ENCODE results near the gene METTL18. TPM values are rescaled to one million over a fixed set of nuclear protein-coding genes. Genes with fewer than 3 reads are reported as not detected.

Gene METTL18
- total RNA-seq, 1 donor from 2014 or later = 24.2 TPM

DNA sequence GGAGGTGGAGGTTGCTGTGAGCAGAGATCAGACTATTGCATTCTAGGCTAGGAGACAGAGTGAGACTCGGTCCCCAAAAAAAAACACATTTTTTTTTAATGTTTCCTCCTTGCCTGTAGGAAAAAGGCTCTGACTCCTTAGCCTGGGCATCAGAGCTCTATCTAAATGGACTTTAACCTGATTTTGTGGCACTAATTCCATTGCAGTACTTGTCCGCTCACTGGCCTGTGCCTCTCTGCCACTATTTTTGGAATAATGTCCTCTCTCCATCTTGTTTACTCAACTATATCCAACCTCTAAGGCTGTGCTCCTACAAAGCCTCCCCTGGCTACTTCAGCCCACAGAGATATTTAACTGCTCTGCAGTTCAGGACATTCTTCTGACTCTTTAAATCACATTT, 26.5 kb downstream of the METTL18 start:
- H3K4me2 ChIP-seq = no peak overlapping the region
- H3K4me1 Mint-ChIP-seq = no peaks in the 10 kb centered on the region
- no peaks in the 10 kb centered on the region for H3K36me3 ChIP-seq
- H3K79me2 ChIP-seq (ENCODE audit: low read depth) = no peaks in the 10 kb centered on the region
- no peak for DNase-seq (ENCODE audit: low spot score)
- no peak overlapping the region for H3K4me3 ChIP-seq
- H3K27ac ChIP-seq = no peak overlapping the region
- H3K4me1 ChIP-seq = no peaks in the 10 kb centered on the region
- no peaks in the 10 kb centered on the region for H3K27me3 Mint-ChIP-seq (ENCODE audit: insufficient read depth, low read depth)
- H3K4me3 Mint-ChIP-seq = no peak overlapping the region
- no peaks in the 10 kb centered on the region for H3F3A ChIP-seq (ENCODE audit: low read depth)
- H4K20me1 ChIP-seq (ENCODE audit: low read depth) = no peaks in the 10 kb centered on the region
- H3K27me3 ChIP-seq = no peaks in the 10 kb centered on the region
- no peak overlapping the region for H2AFZ ChIP-seq (replicated peaks)
- H3K27ac Mint-ChIP-seq = no peak overlapping the region
- H3K36me3 Mint-ChIP-seq = no peaks in the 10 kb centered on the region
- no peaks in the 10 kb centered on the region for H3K9me3 Mint-ChIP-seq
- TF ChIP-seq EZH2 (IDR thresholded peaks at IDR 0.05) (no peak), EZH2phosphoT487 (IDR thresholded peaks at IDR 0.05) (no peak)
- TF ChIP-seq, protein P1, sequence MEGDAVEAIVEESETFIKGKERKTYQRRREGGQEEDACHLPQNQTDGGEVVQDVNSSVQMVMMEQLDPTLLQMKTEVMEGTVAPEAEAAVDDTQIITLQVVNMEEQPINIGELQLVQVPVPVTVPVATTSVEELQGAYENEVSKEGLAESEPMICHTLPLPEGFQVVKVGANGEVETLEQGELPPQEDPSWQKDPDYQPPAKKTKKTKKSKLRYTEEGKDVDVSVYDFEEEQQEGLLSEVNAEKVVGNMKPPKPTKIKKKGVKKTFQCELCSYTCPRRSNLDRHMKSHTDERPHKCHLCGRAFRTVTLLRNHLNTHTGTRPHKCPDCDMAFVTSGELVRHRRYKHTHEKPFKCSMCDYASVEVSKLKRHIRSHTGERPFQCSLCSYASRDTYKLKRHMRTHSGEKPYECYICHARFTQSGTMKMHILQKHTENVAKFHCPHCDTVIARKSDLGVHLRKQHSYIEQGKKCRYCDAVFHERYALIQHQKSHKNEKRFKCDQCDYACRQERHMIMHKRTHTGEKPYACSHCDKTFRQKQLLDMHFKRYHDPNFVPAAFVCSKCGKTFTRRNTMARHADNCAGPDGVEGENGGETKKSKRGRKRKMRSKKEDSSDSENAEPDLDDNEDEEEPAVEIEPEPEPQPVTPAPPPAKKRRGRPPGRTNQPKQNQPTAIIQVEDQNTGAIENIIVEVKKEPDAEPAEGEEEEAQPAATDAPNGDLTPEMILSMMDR (IDR thresholded peaks at IDR 0.05) = no peak
- no peak overlapping the region for H3K9ac ChIP-seq
- no peaks in the 10 kb centered on the region for H3K9me3 ChIP-seq (ENCODE audit: low read depth)

DNA sequence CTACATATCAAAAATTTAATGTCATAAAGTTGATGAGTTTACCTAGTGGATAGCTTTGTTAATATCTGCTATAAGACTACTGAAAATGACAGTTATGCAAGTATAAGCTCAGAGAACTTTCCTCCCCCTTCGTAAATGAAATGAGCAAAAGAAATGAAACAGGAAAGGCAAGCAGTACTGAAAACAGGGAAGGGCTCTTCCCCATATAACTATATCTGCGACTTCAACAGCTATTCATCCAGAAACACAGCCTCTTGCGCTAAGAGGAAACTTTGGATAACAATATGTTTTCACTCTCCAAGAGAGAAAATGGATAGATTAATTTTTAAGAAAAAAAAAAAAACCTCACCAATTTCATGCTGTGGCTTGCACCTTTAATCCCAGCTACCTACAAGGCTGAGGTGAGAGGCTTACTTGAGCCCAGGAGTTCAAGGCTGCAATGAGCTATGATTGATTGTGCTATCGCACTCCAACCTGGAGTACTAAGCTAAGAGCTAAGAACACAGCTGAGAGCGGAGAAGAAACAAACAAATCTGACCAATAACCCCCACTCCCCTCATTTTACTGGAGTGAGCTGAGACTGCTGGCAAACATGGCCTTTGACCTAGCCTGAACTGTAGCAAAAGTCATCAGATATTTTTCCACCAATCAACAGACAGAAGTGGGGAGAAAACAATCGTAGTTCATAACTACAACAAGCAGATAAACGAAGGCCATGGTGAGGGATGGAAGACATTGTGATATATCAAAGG, 29.0 kb downstream of the METTL18 start:
- H2AFZ ChIP-seq (replicated peaks) = no peak overlapping the region
- no peak overlapping the region for H3K4me3 ChIP-seq
- no peak overlapping the region for H3K4me2 ChIP-seq
- no peaks in the 10 kb centered on the region for H3F3A ChIP-seq (ENCODE audit: low read depth)
- no peaks in the 10 kb centered on the region for H3K9me3 ChIP-seq (ENCODE audit: low read depth)
- DNase-seq (ENCODE audit: low spot score) = no peak
- no peaks in the 10 kb centered on the region for H3K27me3 ChIP-seq
- no peak for TF ChIP-seq EZH2 (IDR thresholded peaks at IDR 0.05)
- TF ChIP-seq EZH2phosphoT487 (IDR thresholded peaks at IDR 0.05) = no peak
- TF ChIP-seq, protein P1 (IDR thresholded peaks at IDR 0.05) = no peak
- H3K79me2 ChIP-seq (ENCODE audit: low read depth) = no peaks in the 10 kb centered on the region
- H3K4me1 ChIP-seq = no peaks in the 10 kb centered on the region
- H3K9me3 Mint-ChIP-seq = no peaks in the 10 kb centered on the region
- no peaks in the 10 kb centered on the region for H4K20me1 ChIP-seq (ENCODE audit: low read depth)
- H3K27ac ChIP-seq = no peak overlapping the region
- H3K36me3 Mint-ChIP-seq = no peaks in the 10 kb centered on the region
- no peak overlapping the region for H3K4me3 Mint-ChIP-seq
- no peak overlapping the region for H3K9ac ChIP-seq
- no peaks in the 10 kb centered on the region for H3K27me3 Mint-ChIP-seq (ENCODE audit: insufficient read depth, low read depth)
- H3K36me3 ChIP-seq = no peaks in the 10 kb centered on the region
- H3K4me1 Mint-ChIP-seq = no peaks in the 10 kb centered on the region
- H3K27ac Mint-ChIP-seq = no peak overlapping the region

DNA sequence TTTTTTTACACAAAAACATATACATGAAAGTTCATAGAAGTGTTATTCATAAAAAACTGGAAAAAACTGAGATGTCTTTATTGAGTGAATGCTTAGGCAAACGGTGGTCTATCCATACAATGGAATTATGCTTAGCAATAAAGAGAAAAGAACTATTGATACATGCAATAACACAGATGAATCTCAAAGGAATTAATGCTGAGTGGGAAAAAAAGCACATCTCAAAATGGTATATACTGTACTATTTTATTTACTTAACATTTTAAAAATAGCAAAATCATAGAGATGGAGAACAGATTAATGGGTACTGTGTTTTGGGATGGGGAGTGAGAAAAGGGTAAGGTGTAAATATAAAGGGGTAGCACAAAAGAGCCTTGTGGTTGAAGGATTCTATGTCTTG, 29.8 kb downstream of the METTL18 start:
- Mint-ChIP-seq H3K27ac (no peak overlapping the region), H3K4me3 (no peak overlapping the region), H3K9me3 (peaks cover 2% of the 10 kb centered on the region), H3K4me1 (no peaks in the 10 kb centered on the region), H3K36me3 (no peaks in the 10 kb centered on the region), H3K27me3 (ENCODE audit: insufficient read depth, low read depth) (no peaks in the 10 kb centered on the region)
- no peak for DNase-seq (ENCODE audit: low spot score)
- no peak overlapping the region for H3K9ac ChIP-seq
- TF ChIP-seq EZH2phosphoT487 (IDR thresholded peaks at IDR 0.05) = no peak
- no peak for TF ChIP-seq EZH2 (IDR thresholded peaks at IDR 0.05)
- TF ChIP-seq, protein P1 (IDR thresholded peaks at IDR 0.05) = no peak
- no peaks in the 10 kb centered on the region for H3K27me3 ChIP-seq
- no peak overlapping the region for H3K4me3 ChIP-seq
- H3K9me3 ChIP-seq (ENCODE audit: low read depth) = no peaks in the 10 kb centered on the region
- H3K4me1 ChIP-seq = no peaks in the 10 kb centered on the region
- no peaks in the 10 kb centered on the region for H3K79me2 ChIP-seq (ENCODE audit: low read depth)
- H3K4me2 ChIP-seq = no peak overlapping the region
- no peak overlapping the region for H3K27ac ChIP-seq
- no peaks in the 10 kb centered on the region for H3K36me3 ChIP-seq
- H4K20me1 ChIP-seq (ENCODE audit: low read depth) = no peaks in the 10 kb centered on the region
- no peaks in the 10 kb centered on the region for H3F3A ChIP-seq (ENCODE audit: low read depth)
- no peak overlapping the region for H2AFZ ChIP-seq (replicated peaks)
